Fibroblast of pulmonary artery (primary cell): ENCODE results near the gene KRTAP9-2.
"Not testable (repeated sequence)": the region's sequence is repeated elsewhere in the genome, so short reads cannot be mapped to it uniquely, and the experiment has no call there.

Experiments used
- DNase-seq: peaks from one replicate; pipeline ENCODE4 v3.0.0-alpha.2; 2010; ENCODE audit warnings: low read depth
- H3K4me3 ChIP-seq: replicated peaks from 2 replicates; pipeline ENCODE4 v1.5.1; 2011; ENCODE audit warnings: low read depth, mild to moderate bottlenecking, control low read depth, low read length, moderate library complexity
- CTCF ChIP-seq: IDR thresholded peaks from 2 replicates; pipeline ENCODE4 v1.5.1; 2011; ENCODE audit warnings: mild to moderate bottlenecking, control low read depth, low read length, inconsistent platforms; ENCODE audit errors: missing control alignments

The KRTAP9-2 gene

GRCh38 chr17:41265078-41265477, 38.6 kb downstream of the KRTAP9-2 start, which contains the start of gene KRTAP9-6:
Gene KRTAP9-6, plus strand, starts transcription at chr17:41265378. Its CDS starts 0 bp downstream, at chr17:41265378.
- H3K4me3 ChIP-seq: no peak within 1 kb of the TSS
- no peak for DNase-seq
- no peak for TF ChIP-seq CTCF

- no peak for DNase-seq
- TF ChIP-seq CTCF: no peak
- H3K4me3 ChIP-seq: no peak overlapping the region
Measured at GRCh38 chr17:41267711-41268110, 41.3 kb downstream of the KRTAP9-2 start.

- DNase-seq, H3K4me3 ChIP-seq: not testable (repeated sequence)
Measured at GRCh38 chr17:41271323-41271722, 44.9 kb downstream of the KRTAP9-2 start.

- DNase-seq: no peak
- H3K4me3 ChIP-seq: no peak overlapping the region
- TF ChIP-seq CTCF: no peak
Measured at GRCh38 chr17:41271858-41272257, 45.4 kb downstream of the KRTAP9-2 start.

GRCh38 chr17:41275648-41276190, 49.3 kb downstream of the KRTAP9-2 start, which contains the start of gene KRTAP9-7:
Gene KRTAP9-7, plus strand, starts transcription at chr17:41275698. Its CDS starts 0 bp downstream, at chr17:41275698.
- not testable (repeated sequence) for H3K4me3 ChIP-seq, DNase-seq
